Mesodermal cell (in vitro differentiated cells): ENCODE measurements around the gene DCTN4. TPM values are rescaled to one million over a fixed set of nuclear protein-coding genes. Genes with fewer than 3 reads are reported as not detected.
A peak's percentile ranks its signal among the peaks of the same experiment; 100 is the strongest.
"Not testable (repeated sequence)": the region's sequence is repeated elsewhere in the genome, so short reads cannot be mapped to it uniquely, and the experiment has no call there.

Experiments used
- H3K27ac ChIP-seq: 2 replicates; pipeline ENCODE4 v1.7.0; 2013; ENCODE audit warnings: mild to moderate bottlenecking, low read depth, low read length, moderate library complexity; ENCODE audit not compliant: severe bottlenecking
- H3K36me3 ChIP-seq: 2 replicates; pipeline ENCODE4 v1.7.1; 2013; ENCODE audit warnings: mild to moderate bottlenecking, low read length, moderate library complexity; ENCODE audit not compliant: control insufficient read depth, insufficient read depth
- H3K4me1 ChIP-seq: one replicate; pipeline ENCODE4 v1.7.1; 2013; ENCODE audit warnings: mild to moderate bottlenecking, low read length; ENCODE audit not compliant: insufficient read depth, control insufficient read depth, poor library complexity, severe bottlenecking
- H3K4me3 ChIP-seq: 2 replicates; pipeline ENCODE4 v1.7.0; 2013; ENCODE audit warnings: low read length, control low read depth, mild to moderate bottlenecking; ENCODE audit not compliant: insufficient read depth, poor library complexity, severe bottlenecking; ENCODE audit errors: extremely low read depth
- H3K9me3 ChIP-seq: 2 replicates; pipeline ENCODE4 v1.7.1; 2013; ENCODE audit warnings: mild to moderate bottlenecking, low read length, moderate library complexity; ENCODE audit not compliant: control insufficient read depth
- WGBS, 2 experiments: methylation state at CpG; one replicate each; pipeline ENCODE4 v1.1.5; 2013; ENCODE audit warnings: missing lambda C conversion rate in 2 of 2; ENCODE audit not compliant: insufficient coverage in 2 of 2; 5-methylcytosine and 5-hydroxymethylcytosine counted together
- polyA plus RNA-seq, 2 experiments: library from polyadenylated mRNA; stranded (reverse); fragments of 50-300 nt; gene quantifications; one replicate each; pipeline ENCODE4 v1.2.3, GENCODE V29; 2013

Gene DCTN4
- 37.1 TPM for polyA plus RNA-seq (2013, experiment 1 of 2)
- 39.3 TPM for polyA plus RNA-seq (2013, experiment 2 of 2)

GRCh38 chr5:150758531-150759333, at the start of gene DCTN4:
DCTN4 (minus strand) TSS chr5:150759017; CDS start chr5:150758993, 24 bp downstream.
- Histone ChIP-seq H3K9me3 (peaks cover 9% of the 10 kb centered on the region), H3K36me3 (peaks cover 25% of the 10 kb centered on the region), H3K4me3 (peak within 1 kb of the TSS; percentile 65), H3K27ac (peak within 1 kb of the TSS; percentile 99), H3K4me1 (peaks cover 5% of the 10 kb centered on the region)
- WGBS, 2 experiments, result 3 to 4% methylated on average over 35 to 43 of the region's 51 CpGs

GRCh38 chr5:150804388-150804787, 45.6 kb upstream of the DCTN4 start:
- H3K27ac ChIP-seq, result no peak overlapping the region
- H3K4me1 ChIP-seq, result no peaks in the 10 kb centered on the region
- no peaks in the 10 kb centered on the region for H3K36me3 ChIP-seq
- WGBS, 2 experiments, result 83 to 90% methylated on average over 6 of the region's 6 CpGs
- no peak overlapping the region for H3K4me3 ChIP-seq
- no peaks in the 10 kb centered on the region for H3K9me3 ChIP-seq

DNA sequence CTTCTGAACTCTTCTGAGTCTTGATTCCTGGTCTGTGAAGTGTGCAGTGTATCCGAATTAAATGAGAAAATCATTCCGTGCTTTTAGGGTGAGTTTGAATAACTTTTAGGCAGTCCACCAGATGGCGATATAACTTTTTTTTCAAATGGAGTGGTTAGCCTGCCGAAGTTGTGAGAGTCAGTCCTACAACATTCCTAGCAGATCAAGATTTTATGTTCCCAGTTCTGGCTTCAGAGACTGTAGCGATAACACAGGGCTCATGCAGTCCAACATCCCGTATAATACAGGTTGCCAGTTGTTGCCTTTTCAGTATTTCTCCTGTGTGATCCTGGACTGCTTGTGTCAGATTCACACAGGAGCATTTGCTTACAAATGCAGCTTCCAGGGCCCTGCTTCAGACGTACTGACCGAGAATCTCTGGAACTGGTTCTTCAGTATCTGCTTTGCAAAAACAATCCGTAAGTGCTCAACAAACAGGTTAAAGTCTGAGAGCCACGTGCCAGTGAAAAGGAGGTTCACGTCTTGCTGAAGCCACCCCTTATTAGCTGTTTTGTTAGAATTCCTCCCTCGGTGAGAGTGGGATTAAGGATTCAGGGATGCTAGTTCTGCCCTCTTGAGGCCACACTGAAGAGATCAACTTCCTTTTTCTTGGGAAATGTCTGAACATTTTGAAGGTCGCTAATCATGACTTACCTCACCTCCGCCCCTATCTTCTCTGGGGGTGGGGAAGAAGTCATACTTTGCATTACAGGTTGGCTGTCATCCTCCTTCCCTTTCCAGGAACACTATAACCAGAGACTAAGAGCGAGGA, 42.5 kb upstream of the DCTN4 start:
- H3K4me3 ChIP-seq, result peak overlapping the region; percentile 17
- H3K36me3 ChIP-seq, result no peaks in the 10 kb centered on the region
- H3K27ac ChIP-seq, result peak overlapping the region; percentile 57
- no peaks in the 10 kb centered on the region for H3K9me3 ChIP-seq
- no peaks in the 10 kb centered on the region for H3K4me1 ChIP-seq
- 16 to 19% methylated on average over 10 to 13 of the region's 15 CpGs for WGBS, 2 experiments

GRCh38 chr5:150797384-150797783, 38.6 kb upstream of the DCTN4 start:
- 100% methylated on average over 1 to 2 of the region's 2 CpGs for WGBS, 2 experiments
- Histone ChIP-seq H3K27ac (no peak overlapping the region), H3K4me3 (no peak overlapping the region)

GRCh38 chr5:150794927-150795326, 36.1 kb upstream of the DCTN4 start:
- 88% methylated on average over 1 of the region's 2 CpGs; no CpG with 5 or more reads in 1 of the 2 experiments for WGBS, 2 experiments
- H3K36me3 ChIP-seq, result peaks cover 13% of the 10 kb centered on the region

More at GRCh38 chr5:150797384-150797783, 38.6 kb upstream of the DCTN4 start:
- H3K36me3 ChIP-seq, result peaks cover 13% of the 10 kb centered on the region
- no peaks in the 10 kb centered on the region for H3K9me3 ChIP-seq
- no peaks in the 10 kb centered on the region for H3K4me1 ChIP-seq

GRCh38 chr5:150793423-150793888, 34.6 kb upstream of the DCTN4 start:
- H3K27ac ChIP-seq, result not testable (repeated sequence)

More at GRCh38 chr5:150794927-150795326, 36.1 kb upstream of the DCTN4 start:
- Histone ChIP-seq H3K9me3 (no peaks in the 10 kb centered on the region), H3K27ac (no peak overlapping the region), H3K4me1 (peaks cover 13% of the 10 kb centered on the region), H3K4me3 (no peak overlapping the region)

GRCh38 chr5:150791536-150791935, 32.7 kb upstream of the DCTN4 start:
- H3K4me3 ChIP-seq, result no peak overlapping the region
- peaks cover 13% of the 10 kb centered on the region for H3K36me3 ChIP-seq
- no peak overlapping the region for H3K27ac ChIP-seq
- H3K4me1 ChIP-seq, result peaks cover 17% of the 10 kb centered on the region
- no peaks in the 10 kb centered on the region for H3K9me3 ChIP-seq

More at GRCh38 chr5:150793423-150793888, 34.6 kb upstream of the DCTN4 start:
- not testable (repeated sequence) for H3K4me3 ChIP-seq, H3K9me3 ChIP-seq
- Histone ChIP-seq H3K36me3 (peaks cover 13% of the 10 kb centered on the region), H3K4me1 (peaks cover 17% of the 10 kb centered on the region)
- 80% methylated on average over 1 of the region's 2 CpGs; no CpG with 5 or more reads in 1 of the 2 experiments for WGBS, 2 experiments

- 44 to 54% methylated on average over 5 to 6 of the region's 7 CpGs for WGBS, 2 experiments
- no peak overlapping the region for H3K4me3 ChIP-seq
Measured at GRCh38 chr5:150789943-150790611, 31.3 kb upstream of the DCTN4 start.

DNA sequence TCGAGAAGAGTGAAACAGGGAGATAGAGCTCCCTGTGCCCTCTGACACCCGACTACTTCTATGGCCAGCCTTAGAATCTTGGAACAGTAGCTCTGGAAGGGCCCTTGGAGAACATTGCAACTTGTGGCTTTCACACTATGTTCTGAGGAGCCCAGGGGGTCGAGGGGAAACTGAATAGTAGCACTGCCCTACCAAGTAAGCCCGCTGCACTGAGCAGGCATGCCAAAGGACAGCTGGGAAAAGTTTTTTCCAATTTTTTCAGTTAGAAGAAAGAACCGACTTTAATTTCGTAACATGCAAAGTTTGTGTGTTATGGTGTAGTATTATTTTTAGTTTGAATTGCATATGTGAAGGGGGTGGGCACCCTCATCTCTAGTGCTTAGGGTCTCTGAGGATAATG, 30.6 kb upstream of the DCTN4 start:
- Histone ChIP-seq H3K4me3 (no peak overlapping the region), H3K36me3 (no peaks in the 10 kb centered on the region), H3K9me3 (no peaks in the 10 kb centered on the region), H3K27ac (no peak overlapping the region), H3K4me1 (peaks cover 17% of the 10 kb centered on the region)
- whole genome bisulfite sequencing, 2 experiments, result 77 to 83% methylated on average over 6 of the region's 6 CpGs

More at GRCh38 chr5:150789943-150790611, 31.3 kb upstream of the DCTN4 start:
- no peaks in the 10 kb centered on the region for H3K9me3 ChIP-seq
- peaks cover 1% of the 10 kb centered on the region for H3K36me3 ChIP-seq
- peaks cover 17% of the 10 kb centered on the region for H3K4me1 ChIP-seq
- H3K27ac ChIP-seq, result peak overlapping the region; percentile 76

DNA sequence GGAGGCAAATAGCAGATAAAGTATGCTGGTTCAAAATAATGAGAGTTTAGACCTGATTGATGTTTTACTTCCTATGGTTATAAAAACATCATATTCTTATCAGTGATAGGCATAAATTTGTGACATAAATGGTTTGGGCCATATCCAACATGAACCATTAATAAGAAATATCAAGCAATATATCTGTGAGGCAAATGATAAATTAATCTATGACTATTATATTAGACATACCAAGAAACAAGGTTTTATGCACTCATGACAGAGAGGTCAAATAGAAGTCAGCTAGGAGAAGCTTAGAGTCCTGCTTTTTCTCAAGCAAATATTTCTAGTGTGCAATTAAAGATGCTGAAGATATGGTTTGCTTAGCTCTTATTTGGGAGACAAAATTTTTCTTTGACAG, 30.2 kb upstream of the DCTN4 start:
- Histone ChIP-seq H3K9me3 (no peaks in the 10 kb centered on the region), H3K36me3 (no peaks in the 10 kb centered on the region), H3K4me1 (peaks cover 17% of the 10 kb centered on the region), H3K27ac (no peak overlapping the region), H3K4me3 (no peak overlapping the region)
